ENCODE measurements around the gene LIN54. TPM values are rescaled to one million over a fixed set of nuclear protein-coding genes. Genes with fewer than 3 reads are reported as not detected.

LIN54 gene
- total and polyA plus RNA-seq, 9 of the 15 experiments (the other 6 are each of a cell fraction or from before 2014, with no cell fraction given), result 2.2 to 22.5 (median 15.8) TPM

DNA sequence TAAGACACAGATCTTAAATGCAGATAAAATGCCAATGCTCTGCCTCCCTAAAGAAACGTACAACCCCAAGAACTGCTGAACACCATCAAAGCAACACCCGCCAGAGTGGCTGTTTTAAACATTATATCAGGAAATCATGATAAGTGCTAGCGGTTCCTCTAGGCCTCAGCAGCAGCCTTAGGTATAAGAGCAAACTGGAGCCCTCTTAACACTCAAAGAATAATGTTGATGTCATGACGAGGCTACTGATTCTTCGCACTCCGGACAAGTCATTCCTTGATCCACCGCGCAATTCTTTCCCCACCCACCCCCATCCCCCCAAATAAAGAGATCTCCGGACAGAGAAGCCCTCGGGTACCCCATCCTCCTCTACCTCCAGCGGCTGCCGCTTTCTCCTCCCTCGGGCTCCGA lies 507 bp downstream of the LIN54 start (continued):
- TF ChIP-seq ZNF518B (CRISPR knock-in tag; IDR thresholded peaks at IDR 0.05), result no peak
- TF ChIP-seq SMAD3 (CRISPR knock-in tag; conservative IDR thresholded peaks at IDR 0.05), result no peak
- TF ChIP-seq ZNF24 (IDR thresholded peaks at IDR 0.05), result no peak
- no peak for TF ChIP-seq PREB (CRISPR knock-in tag; IDR thresholded peaks at IDR 0.05)
- no peak for TF ChIP-seq ZNF311 (CRISPR knock-in tag; IDR thresholded peaks at IDR 0.05)
- peak; percentile 56 for TF ChIP-seq ZFX (CRISPR knock-in tag; IDR thresholded peaks at IDR 0.05)
- TF ChIP-seq, protein P1, sequence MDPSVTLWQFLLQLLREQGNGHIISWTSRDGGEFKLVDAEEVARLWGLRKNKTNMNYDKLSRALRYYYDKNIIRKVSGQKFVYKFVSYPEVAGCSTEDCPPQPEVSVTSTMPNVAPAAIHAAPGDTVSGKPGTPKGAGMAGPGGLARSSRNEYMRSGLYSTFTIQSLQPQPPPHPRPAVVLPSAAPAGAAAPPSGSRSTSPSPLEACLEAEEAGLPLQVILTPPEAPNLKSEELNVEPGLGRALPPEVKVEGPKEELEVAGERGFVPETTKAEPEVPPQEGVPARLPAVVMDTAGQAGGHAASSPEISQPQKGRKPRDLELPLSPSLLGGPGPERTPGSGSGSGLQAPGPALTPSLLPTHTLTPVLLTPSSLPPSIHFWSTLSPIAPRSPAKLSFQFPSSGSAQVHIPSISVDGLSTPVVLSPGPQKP (CRISPR knock-in tag; IDR thresholded peaks at IDR 0.05), result no peak
- TF ChIP-seq NFXL1 (CRISPR knock-in tag; IDR thresholded peaks at IDR 0.05), result no peak
- peak; percentile 11; the same call in 1 of the 2 replicates for TF ChIP-seq GATA2 (CRISPR knock-in tag; IDR thresholded peaks at IDR 0.05)
- no peak for TF ChIP-seq MEF2D (tag; conservative IDR thresholded peaks at IDR 0.05; ENCODE audit: low read depth)
- TF ChIP-seq ZNF655 (CRISPR knock-in tag; IDR thresholded peaks at IDR 0.05), result no peak
- no peak for TF ChIP-seq FIP1L1 (IDR thresholded peaks at IDR 0.05; ENCODE audit: low read depth, low read length, poor library complexity, severe bottlenecking)
- TF ChIP-seq DPF2 (IDR thresholded peaks at IDR 0.05), result no peak
- TF ChIP-seq HDAC1 (IDR thresholded peaks at IDR 0.05), result no peak
- 0 out of 2 replicates have a peak, but pooled peaks have one; percentile 2 for TF ChIP-seq L3MBTL2 (IDR thresholded peaks at IDR 0.05)
- no peak for TF ChIP-seq LCOR (CRISPR knock-in tag; IDR thresholded peaks at IDR 0.05)
- no peak for TF ChIP-seq ZBTB7A (IDR thresholded peaks at IDR 0.05; ENCODE audit: borderline replicate concordance, control insufficient read depth, low read depth, low read length)
- TF ChIP-seq ZNF134 (CRISPR knock-in tag; conservative IDR thresholded peaks at IDR 0.05), result no peak
- TF ChIP-seq, protein P2, sequence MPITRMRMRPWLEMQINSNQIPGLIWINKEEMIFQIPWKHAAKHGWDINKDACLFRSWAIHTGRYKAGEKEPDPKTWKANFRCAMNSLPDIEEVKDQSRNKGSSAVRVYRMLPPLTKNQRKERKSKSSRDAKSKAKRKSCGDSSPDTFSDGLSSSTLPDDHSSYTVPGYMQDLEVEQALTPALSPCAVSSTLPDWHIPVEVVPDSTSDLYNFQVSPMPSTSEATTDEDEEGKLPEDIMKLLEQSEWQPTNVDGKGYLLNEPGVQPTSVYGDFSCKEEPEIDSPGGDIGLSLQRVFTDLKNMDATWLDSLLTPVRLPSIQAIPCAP (CRISPR knock-in tag; IDR thresholded peaks at IDR 0.05; ENCODE audit: borderline replicate concordance), result no peak
- TF ChIP-seq SRF (CRISPR knock-in tag; IDR thresholded peaks at IDR 0.05), result 0 out of 4 replicates have a peak, but pooled peaks of 1 of the 2 experiments have one; percentile 20
- TF ChIP-seq BRCA1 (IDR thresholded peaks at IDR 0.05), result no peak
- no peak for TF ChIP-seq BRCA1 (CRISPR knock-in tag; IDR thresholded peaks at IDR 0.05)
